ENCODE data around the gene DBR1. TPM values are rescaled to one million over a fixed set of nuclear protein-coding genes. Genes with fewer than 3 reads are reported as not detected.

DBR1 gene
- total and polyA plus RNA-seq, 2 of the 4 experiments (the other 2 are of a cell fraction) = 7.6 to 12.5 TPM

DNA sequence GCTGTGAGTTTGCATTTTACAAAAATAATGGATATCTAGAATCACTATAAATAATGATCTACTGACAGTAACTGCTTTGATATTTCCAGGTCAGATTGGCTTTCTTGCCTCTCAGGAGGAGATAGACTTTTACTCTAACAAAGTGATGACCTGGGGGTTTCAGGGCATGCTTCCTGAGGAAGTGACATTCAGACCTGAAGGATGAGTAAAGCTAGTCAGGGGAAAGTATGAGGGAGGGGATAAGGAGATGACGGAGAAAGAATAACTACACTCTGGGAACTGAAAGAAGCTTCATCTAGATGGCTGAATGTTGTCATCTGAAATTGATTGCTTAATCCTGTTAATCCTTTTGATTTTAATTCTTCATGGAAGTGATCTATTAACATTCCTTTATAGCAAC lies 44.5 kb upstream of the DBR1 start:
- no peak overlapping the region for H3K4me3 ChIP-seq (ENCODE audit: insufficient read depth, low read depth, low read length)
- H3K4ac ChIP-seq (ENCODE audit: low read depth, low read length) = no peak overlapping the region
- intact Hi-C loops (cut with micrococcal nuclease) = no loop called here
- no peak overlapping the region for H2BK5ac ChIP-seq (ENCODE audit: low read depth, low read length, poor library complexity, severe bottlenecking)
- no CpG with 5 or more reads among the region's 1 CpG for WGBS, 2 experiments (ENCODE audit: extremely low coverage in 2 of 2, insufficient read length in 1 of 2)
- no TSS peak for BruUV-seq (replicated peaks)
- ChIA-PET POLR2A (ENCODE audit: unreplicated experiment) (no interaction called here), CTCF (interaction anchor here (0.8 to 1.5 kb wide), 2 partner anchors 11 to 23 kb away, joined by 3 read pairs; no protein-coding TSS in a partner anchor)
- no peak overlapping the region for H3K18ac ChIP-seq (ENCODE audit: low read depth, low read length)
- no peaks in the 10 kb centered on the region for H3K9me3 ChIP-seq (ENCODE audit: control insufficient read depth, insufficient read depth, low read length)
- no peak overlapping the region for H3K27ac ChIP-seq (ENCODE audit: insufficient read depth, low read length)
- no peaks in the 10 kb centered on the region for H3K9me1 ChIP-seq (ENCODE audit: insufficient read depth, low read length)
- H3K36me3 ChIP-seq (ENCODE audit: control insufficient read depth, insufficient read depth, low read length) = peaks cover 6% of the 10 kb centered on the region
- H3K9ac ChIP-seq (ENCODE audit: low read depth, low read length) = no peak overlapping the region
- H3K23ac ChIP-seq (ENCODE audit: low read depth, low read length) = no peak overlapping the region
- H3K4me1 ChIP-seq (ENCODE audit: control insufficient read depth, insufficient read depth, low read length) = 0 out of 2 replicates have a peak, but pooled peaks cover 2% of the 10 kb centered on the region
- no peaks in the 10 kb centered on the region for H3K27me3 ChIP-seq (ENCODE audit: control insufficient read depth, insufficient read depth, low read length)
- TF ChIP-seq, protein P1, sequence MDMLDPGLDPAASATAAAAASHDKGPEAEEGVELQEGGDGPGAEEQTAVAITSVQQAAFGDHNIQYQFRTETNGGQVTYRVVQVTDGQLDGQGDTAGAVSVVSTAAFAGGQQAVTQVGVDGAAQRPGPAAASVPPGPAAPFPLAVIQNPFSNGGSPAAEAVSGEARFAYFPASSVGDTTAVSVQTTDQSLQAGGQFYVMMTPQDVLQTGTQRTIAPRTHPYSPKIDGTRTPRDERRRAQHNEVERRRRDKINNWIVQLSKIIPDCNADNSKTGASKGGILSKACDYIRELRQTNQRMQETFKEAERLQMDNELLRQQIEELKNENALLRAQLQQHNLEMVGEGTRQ (IDR thresholded peaks at IDR 0.05; ENCODE audit: low read depth, low read length) = no peak
- no peak for TF ChIP-seq POLR2A (IDR thresholded peaks at IDR 0.05; ENCODE audit: low read depth, low read length)
- TF ChIP-seq CEBPB (IDR thresholded peaks at IDR 0.05; ENCODE audit: low read depth, low read length) = 0 out of 2 replicates have a peak, but pooled peaks have one; percentile 7
- in situ Hi-C loops (cut with MboI; ENCODE audit: low sequenced_read_pairs) = no loop called here
- no peak overlapping the region for H3K14ac ChIP-seq (replicated peaks; ENCODE audit: low read depth, low read length)
- no peak for ATAC-seq (ENCODE audit: low read depth)
- H2AK9ac ChIP-seq (replicated peaks; ENCODE audit: low read depth, low read length, poor library complexity) = no peak overlapping the region
- H2AK5ac ChIP-seq (ENCODE audit: low read depth, low read length) = no peak overlapping the region
- no peak overlapping the region for H4K91ac ChIP-seq (ENCODE audit: insufficient read depth, low read depth, low read length)
- H2BK15ac ChIP-seq (ENCODE audit: low read depth, low read length) = no peak overlapping the region
- H3K79me1 ChIP-seq (ENCODE audit: low read depth in 1 of 2, low read length in 2 of 2) = peaks cover 12 to 17% of the 10 kb centered on the region in 2 experiments
- H4K5ac ChIP-seq (ENCODE audit: low read depth, low read length) = no peak overlapping the region
- H2BK20ac ChIP-seq (ENCODE audit: low read depth, low read length) = no peak overlapping the region
- no peak overlapping the region for H3K4me2 ChIP-seq (ENCODE audit: low read depth, low read length)
- no peak overlapping the region for H4K8ac ChIP-seq (ENCODE audit: low read depth in 2 of 2, low read length in 2 of 2)
- no peak for DNase-seq
- dilution Hi-C loops (cut with HindIII; ENCODE audit: low sequenced_read_pairs, unreplicated experiment) = no loop called here
- H3K56ac ChIP-seq (ENCODE audit: extremely low read depth, insufficient read depth, low read length) = no peak overlapping the region
- peaks cover 3% of the 10 kb centered on the region; the same call in 1 of the 2 replicates for H4K20me1 ChIP-seq (ENCODE audit: insufficient read depth, low read length)
- H2AFZ ChIP-seq (replicated peaks; ENCODE audit: low read length, poor library complexity) = no peak overlapping the region
- no peak overlapping the region for H2BK120ac ChIP-seq (ENCODE audit: low read depth, low read length)
